ENCODE results near the gene STOM. TPM values are rescaled to one million over a fixed set of nuclear protein-coding genes. Genes with fewer than 3 reads are reported as not detected.

Gene STOM
- total and polyA plus RNA-seq, 8 donors = 35.3 to 238 (median 131) TPM

- peaks cover 27 to 43% (median 35%) of the 10 kb centered on the region in 4 donors for H3K4me1 ChIP-seq
- intact Hi-C loops (cut with DNase I; ENCODE audit: low total_unique reads) = no loop called here
- no peak overlapping the region for H3K4me3 ChIP-seq
- no peaks in the 10 kb centered on the region for H3K36me3 ChIP-seq
- TF ChIP-seq POLR2A (IDR thresholded peaks at IDR 0.05) (no peak), CTCF (IDR thresholded peaks at IDR 0.05) (peak in 4 of 7 experiments; percentile 22 to 54 (median 48))
- no peaks in the 10 kb centered on the region for H3K9me3 ChIP-seq
- 74 to 88% (median 86%) methylated on average over 4 of the region's 4 CpGs for WGBS, 5 donors
- no peak overlapping the region for H3K27ac ChIP-seq
- no peaks in the 10 kb centered on the region for H3K27me3 ChIP-seq
- no peak for DNase-seq
These were observed 6.3 kb upstream of the STOM start for GRCh38 chr9:121376214-121376830.

- Histone ChIP-seq H3K36me3 (no peaks in the 10 kb centered on the region), H3K4me3 (peak overlapping the region in 1 of 4 donors; percentile 4), H3K9me3 (no peaks in the 10 kb centered on the region), H3K27me3 (no peaks in the 10 kb centered on the region), H3K4me1 (peaks cover 31 to 67% (median 57%) of the 10 kb centered on the region in 4 donors), H3K27ac (peak overlapping the region; percentile 51 to 98 (median 94))
- TF ChIP-seq POLR2AphosphoS5 (IDR thresholded peaks at IDR 0.05) (peak; percentile 6 to 88 (median 70)), POLR2A (IDR thresholded peaks at IDR 0.05) (no peak)
- peak; percentile 36 to 85 for DNase-seq
- WGBS, 5 donors = 25 to 35% (median 32%) methylated on average over 5 of the region's 5 CpGs
- intact Hi-C loops (cut with DNase I; ENCODE audit: low total_unique reads) = no loop called here
These were observed 3.1 kb upstream of the STOM start for GRCh38 chr9:121373011-121373729.

- peak overlapping the region in 1 of 4 donors; percentile 4 for H3K4me3 ChIP-seq
- no peaks in the 10 kb centered on the region for H3K36me3 ChIP-seq
- no peaks in the 10 kb centered on the region for H3K27me3 ChIP-seq
- 47 to 56% (median 50%) methylated on average over 6 of the region's 6 CpGs for WGBS, 5 donors
- H3K4me1 ChIP-seq = peaks cover 32 to 74% (median 61%) of the 10 kb centered on the region in 4 donors
- peak overlapping the region; percentile 76 to 98 (median 94) for H3K27ac ChIP-seq
- intact Hi-C loops (cut with DNase I; ENCODE audit: low total_unique reads) = no loop called here
- H3K9me3 ChIP-seq = no peaks in the 10 kb centered on the region
- TF ChIP-seq POLR2AphosphoS5 (IDR thresholded peaks at IDR 0.05) (peak in 1 of 3 donors; percentile 26), POLR2A (IDR thresholded peaks at IDR 0.05) (no peak)
- peak in 1 of 2 donors; percentile 57 for DNase-seq
These were observed 2.4 kb upstream of the STOM start for GRCh38 chr9:121372239-121373010.

GRCh38 chr9:121371495-121372061, 1.5 kb upstream of the STOM start:
- peaks cover 40 to 83% (median 69%) of the 10 kb centered on the region in 4 donors for H3K4me1 ChIP-seq
- TF ChIP-seq EP300 (IDR thresholded peaks at IDR 0.05) (no peak), POLR2A (IDR thresholded peaks at IDR 0.05) (no peak), POLR2AphosphoS5 (IDR thresholded peaks at IDR 0.05) (no peak), CTCF (IDR thresholded peaks at IDR 0.05) (no peak)
- H3K27ac ChIP-seq = peak overlapping the region; percentile 76 to 98 (median 94)
- no peaks in the 10 kb centered on the region for H3K36me3 ChIP-seq
- 65 to 73% (median 68%) methylated on average over 4 of the region's 4 CpGs for WGBS, 5 donors
- H3K4me3 ChIP-seq = no peak overlapping the region
- no peaks in the 10 kb centered on the region for H3K27me3 ChIP-seq
- intact Hi-C loops (cut with DNase I; ENCODE audit: low total_unique reads) = no loop called here
- H3K9me3 ChIP-seq = no peaks in the 10 kb centered on the region
- DNase-seq = no peak

- H3K4me1 ChIP-seq = peaks cover 55 to 93% (median 71%) of the 10 kb centered on the region in 4 donors
- H3K27ac ChIP-seq = peak overlapping the region; percentile 87 to 98 (median 94)
- H3K36me3 ChIP-seq = no peaks in the 10 kb centered on the region
- TF ChIP-seq CTCF (IDR thresholded peaks at IDR 0.05) (no peak), EP300 (IDR thresholded peaks at IDR 0.05) (no peak), POLR2A (IDR thresholded peaks at IDR 0.05) (no peak), POLR2AphosphoS5 (IDR thresholded peaks at IDR 0.05) (no peak)
- WGBS, 5 donors = 44 to 62% (median 51%) methylated on average over 8 of the region's 8 CpGs
- H3K4me3 ChIP-seq = peak overlapping the region; percentile 60 to 72 (median 66)
- intact Hi-C loops (cut with DNase I; ENCODE audit: low total_unique reads) = no loop called here
- H3K9me3 ChIP-seq = no peaks in the 10 kb centered on the region
- H3K27me3 ChIP-seq = no peaks in the 10 kb centered on the region
- no peak for DNase-seq
These were observed 1.3 kb downstream of the STOM start for GRCh38 chr9:121368745-121369144.

Measured in stomach (tissue), 9 donors.